GM19023 (cell line): ENCODE results near the gene FADS6.
"Not testable (repeated sequence)": the region's sequence is repeated elsewhere in the genome, so short reads cannot be mapped to it uniquely, and the experiment has no call there.

Experiments used
- ATAC-seq: cut with Tn5 transposase; IDR thresholded peaks from one replicate; pipeline ENCODE4 v1.9.1; 2021; ENCODE audit warnings: mild to moderate bottlenecking, moderate library complexity; ENCODE audit not compliant: unreplicated experiment

Gene FADS6

DNA sequence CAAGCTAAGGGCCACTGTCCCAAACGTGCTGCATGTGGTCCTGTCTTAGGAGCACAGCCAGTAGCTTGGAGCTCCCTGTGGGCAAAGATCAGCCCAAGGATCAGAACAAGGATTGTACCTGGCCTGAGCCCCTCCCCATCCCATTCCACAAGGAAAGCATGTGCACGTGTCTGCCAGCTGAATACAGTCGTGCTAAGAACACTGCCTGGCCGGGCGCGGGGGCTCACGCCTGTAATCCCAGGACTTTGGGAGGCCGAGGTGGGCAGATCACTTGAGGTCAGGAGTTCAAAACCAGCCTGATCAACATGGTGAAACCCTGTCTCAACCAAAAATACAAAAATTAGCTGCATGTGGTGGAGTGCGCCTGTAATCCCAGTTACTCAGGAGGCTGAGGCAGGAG lies 23.4 kb downstream of the FADS6 start:
- not testable (repeated sequence) for ATAC-seq

DNA sequence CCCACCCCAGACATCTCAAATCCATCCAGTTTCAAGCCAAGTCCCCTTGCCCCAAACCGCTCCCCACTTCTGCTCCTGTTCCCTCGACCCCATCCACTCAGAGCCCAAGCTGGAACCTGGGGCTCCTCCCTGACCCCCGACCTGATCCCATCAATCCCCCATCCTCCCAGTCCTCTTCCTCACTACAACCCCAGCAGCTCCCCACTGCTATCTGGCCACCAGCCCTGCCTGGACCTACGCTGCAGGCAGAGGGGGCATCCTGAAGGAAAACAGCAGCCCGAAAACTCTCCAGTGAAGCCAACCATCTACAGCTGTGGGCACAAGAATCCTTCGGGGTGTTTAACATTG lies 24.6 kb downstream of the FADS6 start:
- ATAC-seq: no peak

GRCh38 chr17:74868251-74868907 lies 25.1 kb downstream of the FADS6 start:
- no peak for ATAC-seq

DNA sequence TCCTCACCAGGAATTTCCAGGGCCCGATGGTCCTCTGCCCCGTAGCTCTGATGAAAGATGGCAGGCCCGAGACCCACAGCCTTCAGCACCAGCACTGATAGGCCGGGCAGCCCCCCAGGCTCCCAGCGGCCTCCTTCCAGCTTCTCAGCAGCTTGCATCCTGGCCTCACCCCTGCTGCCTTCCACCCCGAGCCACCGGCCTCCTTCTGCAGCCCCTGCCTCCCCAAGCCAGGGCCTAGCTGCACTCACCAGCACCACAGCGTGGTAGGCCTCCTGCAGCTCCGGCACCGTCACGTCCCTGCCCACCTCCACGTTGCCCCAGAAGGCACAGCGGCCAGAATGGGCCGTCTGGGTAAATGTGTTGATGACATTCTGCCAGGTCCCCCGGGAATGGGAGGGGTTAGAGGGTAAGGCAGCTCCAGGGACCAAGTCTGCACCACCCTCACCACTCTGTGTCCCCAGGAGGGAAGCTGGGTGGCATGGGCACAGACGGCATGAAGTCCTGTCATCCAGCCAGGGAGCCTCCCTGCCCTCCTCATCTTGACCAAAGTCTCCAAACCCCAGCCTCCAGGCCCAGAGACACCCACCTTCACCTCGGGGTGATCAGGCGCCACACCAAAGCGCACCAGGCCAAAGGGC lies 27.1 kb downstream of the FADS6 start:
- no peak for ATAC-seq

DNA sequence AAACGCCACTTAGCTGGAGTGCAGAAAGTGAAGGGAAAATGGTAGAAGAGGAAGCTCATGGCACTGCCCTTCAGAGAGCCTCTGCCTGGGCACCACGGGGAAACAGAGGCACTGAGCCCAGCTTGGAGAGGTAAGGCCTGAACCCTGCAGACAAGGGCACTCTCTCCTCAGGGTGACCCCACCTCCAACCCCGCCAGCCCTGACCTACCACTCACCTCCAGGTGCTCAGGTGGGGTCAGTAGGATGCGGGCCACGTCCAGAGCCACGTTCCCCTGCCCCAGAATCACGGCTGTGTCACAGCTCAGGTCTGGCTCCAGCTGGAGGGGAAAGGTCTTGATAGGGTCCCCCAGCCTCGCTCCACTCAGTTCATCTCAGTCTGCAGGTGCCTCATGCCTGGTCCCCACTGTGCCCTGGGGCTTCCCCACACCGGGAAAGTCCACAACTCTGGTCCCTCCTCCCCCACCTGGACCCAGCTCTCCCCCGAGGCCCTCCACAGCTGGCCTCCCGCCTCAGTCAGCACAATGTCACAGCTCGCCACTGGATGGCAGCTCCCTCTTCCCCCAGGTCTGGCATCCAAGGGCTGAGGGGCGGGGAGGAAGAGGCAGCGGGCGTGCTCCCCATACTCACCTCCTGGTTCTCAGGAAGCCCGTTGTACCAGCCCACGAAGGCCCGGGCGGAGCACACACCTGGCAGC lies 27.8 kb downstream of the FADS6 start:
- no peak for ATAC-seq

DNA sequence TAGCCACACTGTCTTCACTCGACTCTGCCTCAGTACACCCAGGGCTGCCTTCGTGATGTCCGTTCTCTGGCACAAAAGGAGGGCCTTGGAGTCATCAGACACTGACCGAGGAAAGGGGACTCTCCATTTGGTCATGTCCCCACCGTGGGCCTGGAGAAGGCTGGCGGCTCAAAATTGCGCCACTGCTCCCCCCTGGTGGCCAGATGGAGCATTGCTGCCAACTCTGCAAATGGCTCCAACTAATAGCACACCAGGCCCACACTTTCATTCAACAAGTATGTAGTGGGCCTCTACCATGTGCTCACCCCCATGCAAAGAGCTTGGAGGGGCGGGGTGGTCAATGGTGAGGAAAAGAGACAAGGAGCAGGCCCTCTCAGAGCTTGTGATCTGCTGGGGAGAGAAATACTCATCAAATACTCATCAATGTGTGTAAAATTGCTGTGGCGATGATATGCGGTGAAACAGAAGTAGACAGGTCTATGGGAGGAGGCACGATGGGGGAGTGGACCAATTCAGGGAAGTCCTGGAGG lies 28.5 kb downstream of the FADS6 start:
- ATAC-seq: no peak

GRCh38 chr17:74864297-74864865 lies 29.1 kb downstream of the FADS6 start:
- ATAC-seq: no peak

DNA sequence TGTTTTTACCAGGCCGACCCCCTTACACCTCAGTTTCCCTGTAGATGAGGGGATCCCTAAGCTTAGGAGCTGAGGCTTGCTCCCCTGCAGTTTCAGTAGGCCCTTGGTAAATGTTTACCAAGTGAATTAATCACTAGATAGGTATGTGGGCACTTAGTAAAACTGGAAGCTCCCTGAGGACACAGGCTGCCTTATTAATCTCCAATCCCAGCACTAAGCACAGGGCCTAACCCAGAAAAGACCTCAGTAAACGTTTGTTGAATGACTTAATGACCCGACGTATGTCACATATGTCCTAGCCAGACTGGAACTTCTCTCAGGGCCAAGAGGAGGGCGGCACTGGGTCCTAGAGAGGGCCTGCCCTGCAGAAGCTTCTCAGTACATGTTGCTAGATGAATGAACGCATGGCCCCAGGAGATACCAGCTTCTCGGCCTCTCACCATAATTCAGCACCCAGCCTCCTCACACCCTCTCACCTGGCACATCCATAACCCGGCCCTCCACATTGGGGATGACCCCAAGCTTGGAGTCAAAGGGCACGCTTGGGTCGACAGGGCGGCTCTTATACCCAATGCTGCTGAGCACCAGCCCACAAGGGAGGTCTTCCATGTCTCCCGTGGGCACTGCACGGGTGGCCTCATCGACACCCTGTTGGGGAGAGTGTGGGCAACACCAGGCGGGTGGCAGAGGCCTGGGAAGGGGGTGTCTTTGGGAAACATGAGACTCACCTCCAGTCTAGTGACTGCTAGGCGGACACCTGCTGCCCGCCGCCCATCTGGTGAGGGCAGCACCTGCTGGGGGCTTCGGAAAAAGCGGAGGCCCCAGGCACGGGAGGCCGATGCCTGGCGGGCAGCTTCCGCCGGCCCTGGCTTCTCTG lies 29.8 kb downstream of the FADS6 start:
- no peak for ATAC-seq

DNA sequence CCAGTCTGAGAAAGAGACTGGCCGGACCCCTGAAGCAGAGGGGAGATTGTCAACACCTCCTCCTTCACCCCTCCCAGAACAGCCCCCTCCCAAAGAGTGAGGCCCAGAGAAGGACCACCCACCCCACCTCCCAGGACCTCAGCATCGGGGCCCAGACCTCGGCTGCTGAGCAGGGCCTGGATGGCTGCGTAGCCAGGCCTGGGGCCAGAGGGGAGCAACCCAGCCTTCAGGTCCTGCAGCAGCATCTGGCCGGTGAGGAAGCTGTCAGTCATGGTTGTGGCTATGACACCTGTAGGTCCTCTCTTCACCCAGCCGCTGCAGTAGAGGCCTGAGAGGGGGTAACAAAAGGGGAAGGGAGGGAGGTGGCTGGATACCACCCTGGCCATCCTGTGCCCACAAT lies 30.5 kb downstream of the FADS6 start:
- no peak for ATAC-seq

- no peak for ATAC-seq
Measured at GRCh38 chr17:74862108-74862901, 31.1 kb downstream of the FADS6 start.

DNA sequence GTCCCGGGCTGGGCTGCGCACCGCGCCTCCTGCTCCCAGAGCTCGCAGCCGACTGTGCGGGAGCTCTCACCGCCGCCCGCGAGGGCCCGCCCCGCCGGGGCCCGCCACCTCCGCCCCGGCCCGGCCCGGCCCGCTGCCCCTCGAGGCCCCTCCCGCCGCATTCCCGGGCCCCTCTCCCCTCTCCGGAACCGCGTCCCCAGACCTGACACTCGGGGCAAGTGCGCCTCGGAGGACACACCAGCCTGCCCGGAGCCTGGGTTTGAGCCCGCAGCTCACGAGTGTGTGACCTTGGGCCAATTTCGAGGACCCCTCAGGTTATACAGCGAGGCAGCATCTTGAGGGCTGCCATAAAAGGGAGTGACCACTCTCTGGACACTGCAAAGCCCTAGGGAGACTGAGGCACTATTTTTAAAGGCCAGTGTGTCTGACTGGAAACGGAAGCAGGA lies 31.7 kb downstream of the FADS6 start:
- no peak for ATAC-seq

GRCh38 chr17:74860872-74861661 lies 32.4 kb downstream of the FADS6 start:
- no peak for ATAC-seq

DNA sequence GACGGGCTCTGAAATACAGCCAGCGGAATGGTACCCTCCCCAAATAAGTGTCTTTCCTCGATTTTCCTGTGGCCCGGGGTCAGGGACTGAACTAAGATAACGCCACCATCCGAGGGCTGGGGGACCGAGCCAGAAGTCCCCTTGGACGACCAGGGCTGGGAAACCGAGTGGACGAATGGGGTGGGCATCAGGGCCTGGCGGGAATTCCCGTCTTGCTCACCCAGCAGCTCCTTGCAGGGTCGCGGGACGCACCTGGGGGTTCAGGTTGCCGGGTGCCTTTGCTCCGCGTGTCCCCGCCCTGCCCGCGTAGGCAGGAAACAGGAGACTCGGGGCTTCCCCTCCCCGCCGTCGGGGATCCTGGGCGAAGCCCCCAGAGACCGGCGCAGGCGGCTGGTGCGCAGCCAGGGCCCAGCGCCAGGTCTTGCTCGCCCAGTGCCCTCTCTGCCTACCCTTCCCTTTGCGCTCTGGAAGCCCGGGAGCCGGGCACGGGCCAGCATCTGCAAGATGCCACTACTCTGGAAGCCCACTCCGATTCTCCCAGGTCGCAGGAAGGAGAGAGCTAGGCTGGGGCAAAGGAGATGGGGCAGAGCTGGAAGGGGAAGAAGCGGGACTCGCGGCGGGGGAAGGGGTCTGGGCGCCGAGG lies 33.1 kb downstream of the FADS6 start:
- no peak for ATAC-seq

GRCh38 chr17:74859459-74860228 lies 33.8 kb downstream of the FADS6 start, which contains the start of gene GRIN2C:
GRIN2C (minus strand) TSS chr17:74859885; CDS start chr17:74855092, 4,793 bp downstream.
- ATAC-seq: no peak

DNA sequence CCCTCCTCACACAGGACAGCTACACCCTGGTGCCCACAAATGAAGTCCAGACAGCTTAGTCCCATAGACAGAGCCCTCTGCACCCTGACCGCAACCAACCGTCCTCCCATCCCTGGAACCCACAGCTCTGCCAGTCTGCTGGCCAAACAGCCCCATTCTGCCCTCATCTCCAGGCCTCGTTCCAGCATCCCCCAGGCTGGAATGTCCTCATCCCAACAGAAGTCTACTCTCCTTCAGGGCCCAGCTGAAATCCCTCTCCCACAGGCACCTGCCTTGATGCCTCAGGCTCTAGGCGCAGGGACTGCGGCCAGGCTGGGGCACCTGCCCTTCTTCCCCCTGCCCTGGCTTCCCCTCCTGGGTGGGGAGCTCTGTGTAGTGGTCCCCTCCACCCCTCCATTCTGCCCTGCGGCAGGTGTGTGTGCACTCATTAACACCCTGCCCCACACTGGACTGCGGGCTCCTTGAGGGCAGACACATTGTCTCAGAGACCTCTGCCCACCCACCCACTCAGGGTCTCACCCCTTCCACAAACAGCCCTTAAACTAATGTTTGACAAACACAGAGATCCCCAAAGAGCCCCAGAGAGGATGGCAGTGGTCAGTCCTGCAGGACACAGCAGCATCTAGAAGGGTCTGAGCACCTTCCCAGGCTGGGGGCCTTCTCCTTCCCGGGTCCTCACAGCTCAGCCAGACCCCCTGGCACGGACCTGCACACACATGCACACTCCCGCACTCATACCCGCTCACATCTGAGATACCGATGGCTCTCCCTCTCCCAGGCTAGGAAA lies 34.6 kb downstream of the FADS6 start:
- no peak for ATAC-seq

DNA sequence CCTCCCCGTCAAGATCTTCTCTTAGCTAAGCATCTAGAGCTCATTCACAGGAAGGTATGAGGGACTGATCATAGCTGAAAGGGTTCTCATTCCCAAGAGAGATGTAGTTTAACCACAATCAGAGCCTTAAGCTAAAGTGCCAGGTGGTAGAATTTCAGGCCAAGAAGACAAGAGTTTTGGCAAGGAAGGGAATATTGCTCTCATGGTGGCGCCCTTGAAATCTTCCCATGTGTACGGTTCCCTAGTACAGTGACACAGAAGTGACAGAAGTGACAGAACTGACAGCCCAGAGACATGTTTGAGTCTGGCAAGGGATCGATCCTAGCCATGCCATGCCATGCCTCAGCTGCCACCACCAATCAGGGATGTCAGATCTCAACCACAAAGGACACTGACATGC lies 36.2 kb downstream of the FADS6 start:
- no peak for ATAC-seq

DNA sequence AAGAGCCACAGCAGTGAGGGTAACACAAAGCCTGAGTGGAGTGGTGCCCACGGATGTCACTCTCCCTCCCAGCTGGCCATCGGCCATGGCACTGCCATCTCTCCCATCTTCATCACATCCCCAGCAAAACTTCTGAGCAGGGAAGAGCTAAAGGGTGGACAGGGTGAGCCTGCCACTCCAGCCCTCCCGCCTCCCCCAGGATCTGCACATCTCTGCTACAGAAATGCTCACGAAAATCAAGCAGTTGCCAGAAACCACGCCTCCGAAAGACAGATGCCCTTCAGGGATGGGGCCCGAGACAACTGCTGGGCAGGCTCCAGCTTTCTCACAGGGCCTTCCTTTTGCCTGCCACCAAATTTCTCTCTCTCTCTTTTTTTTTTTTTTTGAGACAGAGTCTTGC lies 37.3 kb downstream of the FADS6 start:
- no peak for ATAC-seq
